Pons (tissue), 1 donor: ENCODE data around the gene IGFBP5.

ENCODE experiments used
- DNase-seq: peaks from one replicate; pipeline ENCODE4 v3.0.0-alpha.2; 2016; ENCODE audit warnings: low spot score

Gene IGFBP5

GRCh38 chr2:216644842-216645635 lies 50.3 kb downstream of the IGFBP5 start:
- no peak for DNase-seq

- DNase-seq, result no peak
Observed at GRCh38 chr2:216643986-216644659, 51.2 kb downstream of the IGFBP5 start.

- no peak for DNase-seq
Observed at GRCh38 chr2:216637472-216637871, 57.9 kb downstream of the IGFBP5 start.

GRCh38 chr2:216636551-216637450 lies 58.5 kb downstream of the IGFBP5 start:
- no peak for DNase-seq

DNA sequence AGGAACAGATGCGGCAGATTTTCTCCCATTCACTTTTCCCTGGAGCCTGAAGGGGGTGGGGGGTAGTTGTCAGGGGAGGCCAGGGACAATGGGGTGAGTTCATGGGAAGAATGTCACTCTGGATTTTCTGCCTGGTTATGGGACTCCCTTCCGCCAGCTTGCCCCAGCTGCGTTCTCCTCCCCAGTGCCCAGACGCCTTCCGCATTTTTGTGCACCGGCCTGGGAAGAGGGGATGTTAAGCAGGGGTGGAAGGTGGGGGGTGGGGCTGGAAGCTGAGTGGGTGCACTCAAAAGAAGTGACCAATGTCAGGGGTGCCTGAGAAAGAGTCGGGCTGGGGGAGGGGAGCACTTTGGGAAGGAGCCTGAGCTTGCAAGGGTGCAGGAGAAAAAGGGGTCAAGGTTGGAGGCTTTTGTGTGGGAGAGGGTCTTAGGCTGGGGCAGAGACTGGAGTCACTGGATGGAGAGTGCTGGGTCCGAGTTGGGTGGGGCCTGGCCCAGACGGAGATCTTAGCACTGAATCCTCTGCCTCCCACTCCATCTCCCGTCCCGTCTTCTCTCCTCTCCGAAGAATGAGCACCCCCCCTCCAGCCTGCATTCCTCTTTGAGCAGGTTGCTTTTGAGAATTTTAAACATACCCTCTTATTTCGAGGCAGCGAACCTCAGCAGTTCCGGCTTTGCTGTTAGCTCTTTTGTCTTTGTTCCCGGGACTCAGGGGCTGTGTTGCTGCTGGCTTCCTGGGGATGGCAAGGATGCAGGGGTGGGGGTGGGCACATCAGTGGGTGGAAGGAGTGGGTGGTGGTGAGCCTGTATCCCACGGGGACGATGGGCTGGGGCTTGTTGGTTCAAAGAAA lies 59.4 kb downstream of the IGFBP5 start:
- DNase-seq, result no peak

DNA sequence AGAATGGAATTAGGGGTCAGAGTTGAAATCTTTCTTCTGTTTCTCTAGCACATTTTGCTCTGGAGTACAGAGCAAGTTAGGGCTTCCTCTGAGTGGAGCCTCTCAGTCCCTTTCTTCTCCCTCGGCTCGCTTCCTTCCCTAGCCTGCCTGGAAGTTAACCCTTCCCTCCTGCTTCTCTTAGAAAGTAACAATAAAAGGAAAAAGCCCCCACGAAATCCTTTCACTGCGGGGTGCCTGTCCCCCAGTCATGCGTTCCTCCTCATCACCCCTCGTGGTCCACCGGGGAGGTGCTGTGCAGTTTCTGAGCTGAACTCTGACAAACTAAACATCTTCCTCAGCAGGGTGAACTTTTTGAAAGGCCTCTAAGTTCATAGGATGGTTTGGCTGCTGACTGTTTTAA lies 60.2 kb downstream of the IGFBP5 start:
- DNase-seq, result no peak

GRCh38 chr2:216634370-216635148 lies 60.8 kb downstream of the IGFBP5 start:
- DNase-seq, result no peak

DNA sequence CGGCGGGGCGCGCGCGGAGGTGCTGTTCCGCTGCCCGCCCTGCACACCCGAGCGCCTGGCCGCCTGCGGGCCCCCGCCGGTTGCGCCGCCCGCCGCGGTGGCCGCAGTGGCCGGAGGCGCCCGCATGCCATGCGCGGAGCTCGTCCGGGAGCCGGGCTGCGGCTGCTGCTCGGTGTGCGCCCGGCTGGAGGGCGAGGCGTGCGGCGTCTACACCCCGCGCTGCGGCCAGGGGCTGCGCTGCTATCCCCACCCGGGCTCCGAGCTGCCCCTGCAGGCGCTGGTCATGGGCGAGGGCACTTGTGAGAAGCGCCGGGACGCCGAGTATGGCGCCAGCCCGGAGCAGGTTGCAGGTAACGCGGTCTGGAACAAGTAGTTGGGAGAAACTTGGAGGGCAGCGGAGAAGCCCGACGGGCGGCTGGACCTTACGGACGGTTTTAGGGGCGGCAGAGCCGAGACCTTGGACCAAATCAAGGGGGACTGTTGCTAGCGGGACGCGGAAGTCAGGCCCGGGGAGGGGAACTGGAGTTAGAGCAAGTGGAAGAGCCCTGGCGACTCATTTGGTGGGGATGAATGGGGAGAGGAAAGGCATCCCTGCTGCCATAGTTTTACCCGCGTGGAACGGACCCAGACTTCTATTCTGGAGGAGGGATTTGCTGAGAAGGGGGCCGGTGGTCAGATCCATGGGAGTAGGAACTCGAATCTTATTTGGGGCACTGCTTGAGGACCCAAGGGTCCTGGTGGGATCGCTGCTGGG lies 61.6 kb downstream of the IGFBP5 start:
- DNase-seq, result no peak

- no peak for DNase-seq
Observed at GRCh38 chr2:216632952-216633615, 62.3 kb downstream of the IGFBP5 start, which contains the start of gene IGFBP2. IGFBP2 (plus strand) TSS chr2:216633420; CDS start chr2:216633524, 104 bp downstream.

DNA sequence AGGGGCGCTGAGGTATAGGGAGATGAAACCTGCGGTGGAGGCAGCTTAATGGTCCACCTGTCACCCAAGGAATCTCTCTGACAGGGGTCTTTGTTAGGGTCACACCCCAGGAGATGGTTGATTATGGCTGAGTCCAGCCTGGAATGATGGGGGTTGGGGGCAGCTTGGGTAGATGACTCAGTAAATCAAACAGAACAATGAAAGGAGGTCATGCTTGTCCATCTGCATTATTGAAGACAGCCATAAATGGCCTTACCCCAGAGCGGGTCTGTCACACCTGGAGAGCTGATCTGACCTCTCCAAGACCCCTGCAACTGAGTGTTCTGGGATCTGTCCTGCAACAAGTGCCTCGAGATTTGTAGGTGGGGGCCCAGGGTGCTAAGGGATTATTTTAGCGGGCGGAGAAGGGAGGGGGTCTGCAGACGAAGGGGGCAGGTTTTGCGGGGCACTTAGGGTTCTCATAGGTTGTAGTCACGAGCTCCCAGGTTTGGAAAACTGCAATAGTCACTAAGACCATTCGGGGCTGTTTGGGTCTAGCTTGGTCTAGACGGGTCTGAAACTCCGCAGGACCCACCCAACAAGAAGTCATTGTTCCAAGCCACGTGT lies 62.9 kb downstream of the IGFBP5 start:
- DNase-seq, result no peak

GRCh38 chr2:216629784-216630183 lies 65.6 kb downstream of the IGFBP5 start:
- DNase-seq, result no peak

DNA sequence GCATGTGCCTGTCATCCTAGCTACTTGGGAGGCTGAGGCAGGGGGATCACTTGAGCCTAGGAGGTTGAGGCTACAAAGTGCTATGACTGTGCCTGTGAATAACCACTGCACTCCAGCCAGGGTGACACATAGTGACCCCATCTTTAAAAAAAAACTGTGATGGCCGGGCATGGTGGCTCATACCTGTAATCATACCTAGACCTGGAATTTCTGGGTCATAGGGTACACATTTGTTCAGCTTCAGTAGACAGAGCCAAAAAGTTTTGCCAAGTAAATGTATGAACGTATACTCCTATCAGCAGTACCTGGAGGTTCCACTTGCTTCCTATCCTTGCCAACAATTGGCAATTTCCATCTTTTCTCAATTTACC lies 68.5 kb downstream of the IGFBP5 start:
- no peak for DNase-seq

DNA sequence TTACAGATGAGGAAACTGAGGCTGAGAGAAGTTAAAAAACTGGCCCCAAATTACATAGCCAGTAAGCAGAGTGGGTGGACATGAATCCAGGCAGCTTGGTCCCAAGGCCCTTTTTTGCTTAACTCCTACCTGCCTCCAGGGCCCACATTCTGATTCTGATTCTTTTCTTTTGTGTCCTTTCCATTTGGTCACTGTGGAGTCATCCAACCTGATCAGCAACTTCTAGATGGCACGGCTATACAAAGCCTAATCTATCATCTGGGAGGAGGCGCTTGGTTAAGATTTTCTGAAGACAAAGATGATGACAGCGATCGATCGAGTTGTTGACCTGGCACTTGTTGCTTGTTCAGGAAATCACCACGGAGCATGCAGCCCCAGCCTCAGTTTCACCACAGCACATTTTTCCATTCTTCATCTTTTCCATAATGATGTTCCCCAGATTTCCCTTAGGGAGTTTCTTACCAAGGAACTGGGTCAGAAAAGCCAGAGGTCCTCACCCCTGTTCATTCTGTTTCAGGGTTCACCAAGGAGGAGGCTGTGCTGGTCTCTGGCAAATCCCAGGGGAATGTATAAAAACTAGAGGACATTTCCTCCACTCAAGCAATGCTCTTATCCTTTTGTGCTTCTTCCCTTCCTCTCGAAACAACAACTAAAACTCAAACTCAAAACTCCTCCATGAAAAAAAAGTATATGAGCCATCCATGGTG lies 69.0 kb downstream of the IGFBP5 start:
- no peak for DNase-seq

DNA sequence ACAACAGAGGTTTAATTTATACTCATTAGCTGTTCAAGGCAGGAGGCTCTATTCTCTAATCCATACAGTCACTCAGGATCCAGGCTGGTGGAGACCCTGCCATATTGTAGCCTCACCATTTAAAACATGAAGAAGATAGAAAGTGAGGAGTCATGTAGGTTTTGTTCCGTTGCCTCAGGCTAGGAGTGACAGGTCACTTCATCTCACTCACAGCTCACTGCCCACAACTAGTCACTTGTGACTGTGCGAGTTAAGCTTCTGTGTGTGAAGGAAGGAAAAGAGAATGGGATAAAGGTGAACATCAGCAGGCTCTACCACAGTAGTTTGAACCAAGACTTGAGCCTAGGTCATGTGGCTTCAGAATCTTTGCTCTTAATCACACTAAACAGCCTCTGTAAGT lies 71.1 kb downstream of the IGFBP5 start:
- no peak for DNase-seq

DNA sequence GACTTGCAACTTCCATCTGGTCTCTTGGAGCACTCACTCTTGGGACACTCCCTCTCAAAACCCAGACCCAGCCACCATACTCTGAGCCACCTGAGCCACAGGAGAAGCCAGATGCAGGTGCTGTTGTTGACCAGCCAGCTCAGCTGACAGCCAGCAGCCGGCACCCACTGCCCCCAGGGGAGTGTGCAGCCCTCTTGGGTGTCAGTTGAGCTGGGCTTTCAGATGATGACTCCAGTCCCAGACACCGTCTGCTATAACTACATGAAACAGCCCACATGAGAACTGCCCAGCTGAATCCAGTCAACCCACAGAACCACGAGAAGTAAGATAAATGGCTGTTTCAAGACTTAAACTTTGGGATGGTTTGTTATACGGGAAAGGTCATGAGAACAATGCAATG lies 72.8 kb downstream of the IGFBP5 start:
- DNase-seq, result no peak
